Upper lobe of right lung (tissue), 1 donor: ENCODE data around the gene DIO1. TPM values are rescaled to one million over a fixed set of nuclear protein-coding genes. Genes with fewer than 3 reads are reported as not detected.

ENCODE experiments used
- ATAC-seq: fragments of 200-7000 bp; cut with Tn5 transposase; one replicate; pipeline ENCODE4 v1.9.1; 2020; ENCODE audit warnings: mild to moderate bottlenecking, moderate library complexity
- DNase-seq: peaks from one replicate; pipeline ENCODE4 v3.0.0-alpha.2; 2020
- H3K27ac ChIP-seq: fragments of 200-600 bp; one replicate; pipeline ENCODE4 v1.8.0; 2022
- H3K27me3 ChIP-seq: fragments of 200-600 bp; one replicate; pipeline ENCODE4 v1.8.0; 2022; ENCODE audit warnings: mild to moderate bottlenecking
- H3K36me3 ChIP-seq: fragments of 200-600 bp; one replicate; pipeline ENCODE4 v1.8.0; 2022
- H3K4me1 ChIP-seq: fragments of 200-600 bp; one replicate; pipeline ENCODE4 v1.8.0; 2022
- H3K4me3 ChIP-seq: fragments of 200-600 bp; one replicate; pipeline ENCODE4 v1.8.0; 2022; ENCODE audit warnings: mild to moderate bottlenecking
- H3K9me3 ChIP-seq: fragments of 200-600 bp; one replicate; pipeline ENCODE4 v1.8.0; 2022
- intact Hi-C: fragments of 100-400 bp; cut with DNase I; formaldehyde crosslinking; loops from one replicate; pipeline ENCODE4 v1.11.0; 2022
- total RNA-seq: library from RNA; stranded (reverse); fragmentation: NEBNext Ultra II Directional; extraction: Animal tissue kit (Norgen Biotek cat#: 25700); gene quantifications from one replicate; pipeline ENCODE4 v1.2.1, GENCODE V29; 2021
- TF ChIP-seq, protein P1 (sequence below): fragments of 200-600 bp; IDR thresholded peaks from one replicate; pipeline ENCODE4 v1.8.0; 2022; ENCODE audit warnings: antibody characterized with exemption
- donor health status: DM: no; HTN: yes; CAD: no; lungs with severe emphysema.

Gene DIO1
- total RNA-seq, 1 donor from 2014 or later, result not detected

DNA sequence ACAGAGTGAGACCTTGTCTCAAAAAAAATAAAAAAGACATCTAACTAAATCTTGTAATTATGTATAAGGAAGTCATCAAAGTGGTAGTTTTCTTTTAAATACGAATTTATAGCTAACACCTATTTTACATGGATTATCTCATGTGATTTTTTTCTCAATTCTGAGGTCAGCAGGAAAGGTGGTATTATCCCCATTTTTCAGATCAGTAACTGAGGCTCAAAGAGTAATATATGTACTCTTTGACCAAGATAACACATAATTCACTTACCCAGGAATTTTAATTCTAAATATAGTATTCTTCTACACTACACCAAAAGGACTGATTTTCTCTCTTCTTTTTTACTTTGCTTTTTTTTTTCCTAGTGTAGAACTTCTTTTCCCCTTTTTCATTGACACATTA lies 42.4 kb downstream of the DIO1 start:
- TF ChIP-seq, protein P1, sequence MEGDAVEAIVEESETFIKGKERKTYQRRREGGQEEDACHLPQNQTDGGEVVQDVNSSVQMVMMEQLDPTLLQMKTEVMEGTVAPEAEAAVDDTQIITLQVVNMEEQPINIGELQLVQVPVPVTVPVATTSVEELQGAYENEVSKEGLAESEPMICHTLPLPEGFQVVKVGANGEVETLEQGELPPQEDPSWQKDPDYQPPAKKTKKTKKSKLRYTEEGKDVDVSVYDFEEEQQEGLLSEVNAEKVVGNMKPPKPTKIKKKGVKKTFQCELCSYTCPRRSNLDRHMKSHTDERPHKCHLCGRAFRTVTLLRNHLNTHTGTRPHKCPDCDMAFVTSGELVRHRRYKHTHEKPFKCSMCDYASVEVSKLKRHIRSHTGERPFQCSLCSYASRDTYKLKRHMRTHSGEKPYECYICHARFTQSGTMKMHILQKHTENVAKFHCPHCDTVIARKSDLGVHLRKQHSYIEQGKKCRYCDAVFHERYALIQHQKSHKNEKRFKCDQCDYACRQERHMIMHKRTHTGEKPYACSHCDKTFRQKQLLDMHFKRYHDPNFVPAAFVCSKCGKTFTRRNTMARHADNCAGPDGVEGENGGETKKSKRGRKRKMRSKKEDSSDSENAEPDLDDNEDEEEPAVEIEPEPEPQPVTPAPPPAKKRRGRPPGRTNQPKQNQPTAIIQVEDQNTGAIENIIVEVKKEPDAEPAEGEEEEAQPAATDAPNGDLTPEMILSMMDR, result no peak
- intact Hi-C loops, result no loop called here
- H3K4me3 ChIP-seq, result no peak overlapping the region
- ATAC-seq (no peak), DNase-seq (no peak)
- H3K4me1 ChIP-seq, result no peaks in the 10 kb centered on the region
- H3K27me3 ChIP-seq, result no peaks in the 10 kb centered on the region
- H3K36me3 ChIP-seq, result no peaks in the 10 kb centered on the region
- no peaks in the 10 kb centered on the region for H3K9me3 ChIP-seq
- no peak overlapping the region for H3K27ac ChIP-seq

DNA sequence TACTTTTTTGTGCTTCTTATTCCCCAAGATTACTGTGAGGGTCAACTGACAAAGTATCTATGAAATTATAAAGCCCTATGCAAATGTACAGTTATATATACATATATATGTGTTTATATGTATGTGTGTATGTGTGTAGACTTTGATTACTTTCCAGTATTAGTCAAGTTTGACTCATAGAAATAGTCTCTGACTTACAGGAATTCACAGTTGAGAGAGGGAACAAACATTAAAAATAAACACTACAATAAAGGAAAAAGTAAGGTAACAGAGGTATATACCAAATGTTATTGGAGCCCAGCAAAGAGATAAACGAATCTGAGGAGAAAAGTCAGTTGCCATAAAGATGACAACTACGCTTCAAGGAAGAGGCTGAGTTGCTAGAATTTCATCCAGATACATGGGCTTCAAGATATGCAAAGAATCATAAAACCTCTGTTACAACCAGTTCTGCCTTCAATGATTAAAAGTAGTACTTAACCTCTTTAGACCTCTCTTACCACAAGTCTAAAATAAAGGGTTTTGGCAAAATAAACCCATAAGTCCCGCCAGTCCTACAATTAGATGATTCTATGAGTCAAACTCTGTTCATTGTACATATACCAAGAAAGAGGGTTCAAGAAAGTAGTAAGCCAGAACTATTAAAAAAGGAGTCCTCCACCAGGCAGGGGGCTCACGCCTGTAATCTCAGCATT lies 44.3 kb downstream of the DIO1 start:
- TF ChIP-seq, protein P1, result no peak
- ATAC-seq (no peak), DNase-seq (no peak)
- Histone ChIP-seq H3K4me1 (no peaks in the 10 kb centered on the region), H3K4me3 (no peak overlapping the region), H3K36me3 (no peaks in the 10 kb centered on the region), H3K9me3 (no peaks in the 10 kb centered on the region), H3K27ac (no peak overlapping the region), H3K27me3 (no peaks in the 10 kb centered on the region)
- intact Hi-C loops, result no loop called here

DNA sequence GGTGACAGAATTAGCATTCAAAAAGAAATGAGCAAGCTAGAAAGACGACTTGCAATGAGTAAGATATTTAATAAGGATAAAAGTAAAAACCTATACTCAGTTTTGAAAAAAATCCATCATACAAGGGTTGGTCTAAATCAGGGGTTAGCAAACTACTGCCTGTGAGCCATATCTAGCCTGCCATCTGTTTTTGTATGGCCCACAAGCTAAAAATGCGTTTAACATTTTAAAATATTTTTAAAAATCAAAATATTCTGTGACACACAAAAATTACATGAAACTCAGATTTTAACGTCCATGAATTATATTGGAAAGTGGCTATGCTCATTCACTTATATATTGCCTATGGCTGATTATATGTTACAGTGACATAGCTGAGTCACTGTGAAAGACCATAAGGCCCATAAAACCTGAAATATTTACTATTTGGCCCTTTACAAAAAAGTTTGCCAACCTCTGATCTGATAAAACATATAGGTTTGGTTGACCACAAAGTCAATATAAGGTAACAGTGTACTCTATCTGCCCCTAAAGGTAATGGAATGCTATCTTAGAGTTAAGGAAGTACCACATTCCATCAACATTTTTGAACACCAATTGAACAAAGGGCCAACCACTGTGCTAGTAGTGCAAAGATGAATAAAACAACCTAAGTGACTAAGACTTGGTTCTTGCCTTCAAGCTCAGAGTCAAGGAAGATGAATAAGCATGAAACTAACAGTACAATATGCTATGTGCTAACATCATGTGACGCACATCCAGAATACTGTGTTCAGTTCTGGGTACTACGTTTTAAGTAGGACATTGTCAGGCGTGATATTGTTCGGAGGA lies 48.4 kb downstream of the DIO1 start:
- ATAC-seq (no peak), DNase-seq (no peak)
- Histone ChIP-seq H3K4me1 (peaks cover 18% of the 10 kb centered on the region), H3K4me3 (no peak overlapping the region), H3K36me3 (no peaks in the 10 kb centered on the region), H3K9me3 (no peaks in the 10 kb centered on the region), H3K27ac (no peak overlapping the region), H3K27me3 (no peaks in the 10 kb centered on the region)
- intact Hi-C loops, result no loop called here
- TF ChIP-seq, protein P1, result no peak

DNA sequence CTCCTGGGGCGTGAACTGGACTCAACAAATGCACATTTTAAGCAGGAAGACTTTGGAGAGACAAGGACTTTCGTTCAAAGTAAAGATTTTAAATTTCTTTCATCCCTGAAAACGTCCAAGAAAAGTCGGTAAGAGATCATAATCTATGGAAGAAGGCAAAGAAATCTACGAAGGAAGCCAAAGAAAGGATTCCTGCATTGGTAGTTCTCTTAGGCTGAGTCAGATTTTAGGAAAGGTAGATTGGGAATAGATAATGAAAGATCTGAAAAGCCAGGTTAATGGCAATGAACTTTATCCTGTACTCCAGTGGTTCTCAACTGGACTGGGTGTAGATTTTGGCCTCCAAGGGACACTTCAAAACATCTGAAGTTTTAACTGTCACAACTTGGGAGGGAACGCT lies 49.1 kb downstream of the DIO1 start:
- DNase-seq (no peak), ATAC-seq (no peak)
- Histone ChIP-seq H3K36me3 (no peaks in the 10 kb centered on the region), H3K27me3 (no peaks in the 10 kb centered on the region), H3K4me3 (no peak overlapping the region), H3K27ac (no peak overlapping the region), H3K4me1 (peaks cover 25% of the 10 kb centered on the region), H3K9me3 (no peaks in the 10 kb centered on the region)
- TF ChIP-seq, protein P1, result no peak
- intact Hi-C loops, result no loop called here

DNA sequence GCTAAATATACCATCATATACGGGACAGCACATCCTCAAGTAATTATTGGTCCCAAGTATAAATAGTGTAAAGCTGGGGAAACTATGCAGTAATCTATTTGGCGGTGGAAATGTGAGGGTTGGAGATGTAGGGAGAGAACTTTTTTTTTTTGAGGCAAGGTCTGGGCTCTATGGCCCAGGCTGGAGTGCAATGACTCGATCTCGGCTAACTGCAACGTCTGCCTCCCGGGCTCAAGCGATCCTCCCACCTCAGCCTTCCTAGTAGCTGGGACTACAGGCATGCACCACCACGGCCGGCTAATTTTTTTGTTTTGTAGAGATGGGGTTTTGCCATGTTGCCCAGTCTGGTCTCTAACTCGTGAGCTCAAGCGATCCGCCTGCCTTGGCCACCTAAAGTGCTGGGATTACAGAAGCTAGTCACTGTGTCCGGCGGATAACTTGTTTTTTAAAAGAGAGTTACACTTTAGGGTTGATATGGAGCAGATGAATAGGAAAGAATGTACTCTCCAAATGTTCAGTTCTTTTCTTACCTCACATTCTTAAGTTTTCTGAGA lies 49.6 kb downstream of the DIO1 start:
- no peak overlapping the region for H3K27ac ChIP-seq
- H3K4me1 ChIP-seq, result peaks cover 25% of the 10 kb centered on the region
- no peaks in the 10 kb centered on the region for H3K36me3 ChIP-seq
- no peaks in the 10 kb centered on the region for H3K27me3 ChIP-seq
- DNase-seq (no peak), ATAC-seq (no peak)
- TF ChIP-seq, protein P1, result no peak
- H3K9me3 ChIP-seq, result no peaks in the 10 kb centered on the region
- H3K4me3 ChIP-seq, result no peak overlapping the region
- intact Hi-C loops, result no loop called here
